Activated gamma-delta T cell treated with anti-CD3 and anti-CD28 coated beads, Interleukin-2, amount 50 U/mL, for 16 hours (primary cell): Measurements from ENCODE around the gene RFWD3.
"Not testable (repeated sequence)": the region's sequence is repeated elsewhere in the genome, so short reads cannot be mapped to it uniquely, and the experiment has no call there.

Experiments used
- DNase-seq: peaks from one replicate; pipeline ENCODE4 v3.0.0-alpha.2; 2020; ENCODE audit warnings: low read depth

The RFWD3 gene

DNA sequence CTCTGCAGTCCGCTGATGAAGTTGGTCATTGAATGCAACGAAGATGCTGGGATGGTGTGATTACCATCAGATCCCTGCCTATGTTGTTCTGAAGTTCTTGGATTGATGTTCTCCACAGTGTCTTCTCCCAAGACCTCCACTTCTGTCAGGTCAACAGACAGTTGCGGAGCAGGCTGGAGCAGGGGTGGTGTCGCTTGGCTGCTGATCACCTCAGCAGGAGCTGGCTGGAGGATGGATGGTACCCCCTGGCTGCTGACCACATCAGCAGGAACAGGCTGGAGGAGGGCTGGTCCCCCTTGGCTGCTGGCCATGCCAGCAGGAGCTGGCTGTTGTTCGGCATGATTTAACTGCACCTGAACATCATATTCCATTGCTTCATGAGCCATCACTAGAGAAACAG is 5.6 kb downstream of the RFWD3 start:
- DNase-seq: no peak

DNA sequence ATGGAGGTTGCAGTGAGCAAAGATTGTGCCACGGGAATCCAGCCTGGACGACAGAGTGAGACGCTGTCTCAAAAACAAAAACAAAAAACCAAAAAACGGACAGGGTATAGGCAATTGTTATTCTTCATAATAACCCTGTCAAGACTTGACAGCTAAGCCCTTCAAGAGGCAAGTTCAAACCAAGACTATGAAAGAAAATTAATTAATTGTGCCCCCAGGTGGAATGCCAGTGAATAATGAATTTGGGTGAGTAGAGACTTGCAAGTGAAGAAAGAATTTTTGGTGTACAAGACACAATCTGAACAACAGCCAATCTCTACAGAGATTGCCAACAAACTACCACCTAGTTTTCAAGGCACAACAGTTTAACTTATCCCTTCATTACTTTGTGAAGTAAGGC is 6.3 kb downstream of the RFWD3 start:
- no peak for DNase-seq

DNA sequence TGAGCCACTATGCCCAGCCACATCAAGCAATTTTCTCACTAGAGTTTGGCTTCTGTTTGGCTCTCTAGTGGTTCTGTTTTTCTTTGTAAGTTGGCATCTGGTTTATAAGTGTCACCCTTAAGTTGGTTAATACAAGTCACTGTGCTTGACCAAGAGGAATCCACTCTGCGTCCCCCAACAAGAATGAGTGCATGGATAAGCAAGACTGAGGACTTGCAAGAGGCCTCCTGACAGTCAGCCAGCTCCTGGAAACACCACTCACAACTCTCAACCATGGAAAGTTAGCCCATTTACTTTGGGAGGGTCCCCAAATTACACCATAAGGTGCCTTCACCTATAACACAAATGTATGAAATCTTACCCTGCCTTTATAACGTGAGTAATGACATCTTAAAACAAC is 7.6 kb downstream of the RFWD3 start:
- DNase-seq: no peak

DNA sequence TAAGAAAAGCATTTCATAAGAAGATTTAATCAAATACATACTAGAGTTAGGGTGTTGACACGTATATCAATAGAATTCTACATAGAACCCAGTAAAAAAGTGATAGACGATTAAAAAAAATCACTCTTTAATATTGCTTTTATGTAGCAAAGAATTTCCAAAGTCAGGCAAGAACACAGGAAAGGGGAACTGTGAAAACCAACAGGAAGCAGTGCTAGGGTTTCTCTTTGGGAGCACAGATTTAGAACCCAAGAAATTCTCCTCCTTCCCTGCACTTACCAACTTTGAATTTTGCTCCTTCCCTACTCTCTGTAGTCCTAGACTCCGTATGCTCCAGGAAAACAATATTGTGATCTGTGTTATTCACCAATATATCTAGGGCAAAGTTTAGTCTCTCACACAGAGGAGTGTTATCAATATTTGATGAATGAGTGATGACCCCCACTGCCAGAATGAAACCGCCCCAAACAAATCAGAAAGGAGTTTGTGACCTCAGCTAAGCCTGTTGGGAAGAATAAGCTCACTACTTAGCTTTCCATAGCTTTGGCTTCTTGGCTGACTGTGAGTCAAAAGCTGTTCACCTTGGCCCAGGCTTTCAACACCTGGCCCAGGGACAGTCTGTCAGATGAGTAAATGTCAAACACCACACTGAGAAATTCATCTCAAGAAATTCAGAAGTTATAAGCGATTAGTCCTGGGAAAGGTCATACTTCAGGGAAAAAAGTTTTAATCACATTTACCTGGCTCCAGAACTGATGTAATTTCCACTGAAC is 8.6 kb downstream of the RFWD3 start:
- DNase-seq: no peak

DNA sequence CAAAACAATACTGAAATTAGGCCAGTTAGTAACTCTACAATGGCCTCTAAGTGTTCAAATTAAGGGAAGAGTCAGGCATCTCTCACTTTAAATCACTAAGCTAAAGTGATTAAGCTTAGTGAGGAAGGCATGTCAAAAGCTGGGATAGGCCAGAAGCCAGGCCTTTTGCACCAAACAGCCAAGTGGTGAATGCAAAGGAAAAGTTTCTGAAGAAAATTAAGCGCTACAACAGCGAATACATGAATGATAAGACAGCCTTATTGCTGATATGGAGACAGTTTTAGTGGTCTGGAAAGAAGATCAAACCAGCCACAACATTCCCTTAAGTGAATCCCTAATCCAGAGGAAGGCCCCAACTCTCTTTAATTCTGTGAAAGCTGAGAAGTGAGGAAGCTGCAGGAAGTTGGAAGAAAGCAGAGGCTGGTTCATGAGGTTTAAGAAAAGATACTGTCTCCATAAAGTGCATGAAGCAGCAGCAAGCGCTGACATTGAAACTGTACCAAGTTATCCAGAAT is 12.1 kb downstream of the RFWD3 start:
- DNase-seq: no peak

GRCh38 chr16:74652883-74653282 is 13.8 kb downstream of the RFWD3 start:
- DNase-seq: not testable (repeated sequence)

GRCh38 chr16:74652249-74652648 is 14.4 kb downstream of the RFWD3 start:
- no peak for DNase-seq

- DNase-seq: no peak
Measured at GRCh38 chr16:74651841-74652240, 14.8 kb downstream of the RFWD3 start.

- no peak for DNase-seq
Measured at GRCh38 chr16:74650966-74651567, 15.6 kb downstream of the RFWD3 start.

- DNase-seq: no peak
Measured at GRCh38 chr16:74649839-74650504, 16.7 kb downstream of the RFWD3 start.

- DNase-seq: no peak
Measured at GRCh38 chr16:74641969-74642368, 24.7 kb downstream of the RFWD3 start.

DNA sequence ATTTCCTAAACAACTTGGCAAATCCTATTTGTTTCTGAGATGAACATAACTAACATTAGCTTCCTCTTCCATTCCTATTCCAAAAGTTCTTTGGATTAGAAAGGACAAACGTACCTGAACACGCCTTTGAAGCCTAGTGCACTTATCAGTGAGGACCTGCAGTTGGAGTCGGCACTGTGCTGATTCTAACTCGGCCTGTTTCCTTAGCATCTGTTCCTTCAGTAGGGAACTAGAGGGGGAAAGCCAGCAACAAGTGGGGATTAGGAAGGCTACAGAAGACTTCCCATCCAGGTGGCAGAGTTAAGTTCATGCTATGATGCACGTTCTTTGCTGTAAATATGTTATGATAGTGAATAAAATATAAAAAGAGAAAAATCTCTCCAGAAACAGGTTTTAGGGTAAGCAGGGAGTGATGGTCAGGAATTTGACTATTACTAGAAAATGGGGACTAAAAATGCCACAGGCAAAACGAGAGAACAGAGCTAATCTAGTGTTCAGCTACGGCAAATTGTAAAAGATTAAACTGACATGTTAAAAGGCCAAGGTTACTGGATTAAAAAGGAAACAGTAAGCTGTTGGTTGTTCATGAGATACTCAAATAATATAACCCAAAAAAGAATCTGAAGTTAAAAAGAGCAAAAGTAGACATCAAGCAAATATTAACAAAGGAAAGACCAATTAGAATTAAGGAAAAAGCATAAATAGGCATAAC is 28.8 kb downstream of the RFWD3 start:
- no peak for DNase-seq

- DNase-seq: no peak
Measured at GRCh38 chr16:74635303-74635702, 31.4 kb downstream of the RFWD3 start.

DNA sequence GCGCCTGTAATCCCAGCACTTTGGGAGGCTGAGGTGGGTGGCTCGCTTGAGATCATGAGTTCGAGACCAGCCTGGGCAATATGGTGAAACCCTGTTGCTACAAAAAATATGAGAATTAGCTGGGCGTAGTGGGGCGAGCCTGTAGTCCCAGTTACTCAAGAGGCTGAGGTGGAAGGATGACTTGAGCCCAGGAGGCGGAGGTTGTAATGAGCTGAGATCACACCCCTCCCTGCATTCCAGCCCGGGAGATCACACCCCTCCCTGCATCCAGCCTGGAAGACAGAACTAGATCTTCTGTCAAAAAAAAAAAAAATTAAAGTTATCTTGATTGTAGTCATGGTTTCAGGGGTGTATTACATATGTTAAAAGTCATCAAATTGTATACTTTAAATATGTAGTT is 33.0 kb downstream of the RFWD3 start:
- no peak for DNase-seq

- DNase-seq: no peak
Measured at GRCh38 chr16:74627506-74628220, 39.0 kb downstream of the RFWD3 start.

DNA sequence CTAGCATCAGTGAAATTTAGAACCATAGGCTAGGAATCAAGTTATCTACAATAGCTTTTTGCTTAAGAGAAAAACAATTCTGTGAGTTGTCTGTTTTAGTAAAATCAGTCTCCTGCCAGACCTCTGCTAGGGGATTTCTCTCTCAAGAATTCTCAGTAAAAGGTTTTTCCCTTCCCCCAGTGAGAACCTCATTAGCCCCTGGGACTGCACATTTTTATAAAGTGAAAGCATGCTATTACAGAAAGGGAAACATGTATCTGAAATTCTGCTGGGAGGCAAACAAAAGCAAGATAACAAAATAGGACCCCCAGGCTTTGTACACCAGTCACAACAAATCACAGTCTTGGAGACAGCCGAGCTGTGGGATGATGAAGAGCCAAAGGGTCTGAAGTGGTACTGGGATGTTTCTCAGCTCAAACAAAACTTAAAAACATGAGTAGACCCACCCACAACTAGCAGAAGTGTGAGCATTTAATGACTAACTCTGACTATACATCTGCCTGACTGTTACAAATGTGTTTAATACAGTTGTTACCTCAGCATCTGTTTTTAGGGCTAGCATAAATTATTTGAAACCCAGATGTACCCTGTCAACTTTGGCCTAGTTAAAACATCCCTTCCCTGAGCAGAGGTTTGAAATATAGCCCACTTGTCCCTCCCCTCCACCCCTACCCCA is 39.8 kb downstream of the RFWD3 start:
- no peak for DNase-seq

DNA sequence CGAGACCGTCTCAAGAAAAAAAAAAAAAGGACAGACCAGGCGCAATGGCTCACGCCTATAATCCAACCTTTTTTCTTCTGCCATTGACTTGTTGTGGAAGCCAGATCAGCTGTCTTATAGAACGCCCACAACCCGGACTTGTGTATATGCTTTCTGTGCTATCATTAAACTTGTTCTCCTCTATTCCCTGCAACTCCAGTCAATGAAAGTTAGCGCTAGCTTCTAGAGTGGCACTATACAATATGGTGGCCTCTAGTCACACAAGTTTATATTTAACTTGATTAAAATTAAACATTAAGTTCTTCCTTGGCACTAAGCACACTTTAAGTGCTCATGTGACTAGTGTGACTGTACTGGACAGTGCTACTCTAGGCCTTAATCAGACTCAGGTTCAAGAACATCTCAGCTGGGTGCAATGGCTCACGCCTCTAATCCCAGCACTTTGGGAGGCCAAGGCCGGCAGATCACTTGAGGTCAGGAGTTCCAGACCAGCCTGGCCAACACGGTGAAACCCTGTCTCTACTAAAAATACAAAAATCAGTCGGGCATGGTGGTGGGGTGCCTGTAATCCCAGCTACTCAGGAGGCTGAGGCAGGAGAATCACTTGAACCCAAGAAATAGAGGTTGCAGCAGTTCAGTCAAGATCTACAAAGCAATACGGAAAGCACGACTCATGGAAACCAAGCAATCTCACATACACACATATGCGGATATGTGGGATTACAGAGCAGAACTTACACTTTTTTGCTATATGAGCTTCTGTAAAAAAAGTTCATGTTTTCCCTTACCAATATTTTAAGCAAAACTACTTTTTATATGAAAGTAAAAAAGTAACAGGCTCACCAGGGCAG is 41.0 kb downstream of the RFWD3 start:
- DNase-seq: no peak

DNA sequence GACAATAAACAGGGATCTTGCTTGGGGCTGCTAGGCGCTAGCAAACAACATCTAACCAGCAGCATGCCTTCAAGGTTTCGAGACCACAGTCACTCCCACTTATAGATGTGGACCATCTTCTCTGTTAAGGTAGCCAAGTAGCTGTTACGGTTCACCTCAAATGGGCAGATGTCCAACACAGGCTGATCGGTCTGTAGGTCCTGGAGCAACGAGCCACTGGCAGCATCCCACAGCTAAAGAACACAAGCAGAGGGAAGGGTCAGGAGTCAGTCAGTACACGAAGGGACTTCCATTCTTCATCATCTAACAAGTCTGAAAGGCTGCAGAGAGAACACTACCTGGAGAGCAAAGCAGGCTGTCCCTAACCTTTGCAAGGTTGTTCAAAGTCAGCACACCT is 42.8 kb downstream of the RFWD3 start:
- DNase-seq: no peak

GRCh38 chr16:74623214-74623838 is 43.4 kb downstream of the RFWD3 start:
- DNase-seq: no peak

DNA sequence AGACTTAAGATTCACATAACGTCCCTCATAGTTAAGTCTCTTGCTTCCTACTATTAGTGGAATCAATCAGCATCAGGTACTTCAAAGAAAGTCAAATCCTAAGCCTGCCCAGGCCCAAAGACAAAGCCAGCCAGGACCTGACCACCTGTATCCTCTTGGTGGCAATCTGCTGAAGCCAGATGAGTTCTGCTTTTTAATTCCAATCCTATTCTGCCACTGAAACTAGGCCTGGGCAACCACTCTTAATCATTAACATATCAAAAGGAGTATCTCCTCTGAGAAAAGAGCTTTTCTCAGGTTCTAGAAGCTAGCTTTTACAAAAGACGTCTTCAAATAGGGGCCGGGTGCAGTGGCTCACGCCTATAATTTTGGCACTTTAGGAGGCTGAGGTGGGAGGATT is 44.7 kb downstream of the RFWD3 start:
- DNase-seq: no peak
